HepG2 (cell line): ENCODE measurements around the gene OR8B2. TPM values are rescaled to one million over a fixed set of nuclear protein-coding genes. Genes with fewer than 3 reads are reported as not detected.

Experiments used
- ATAC-seq: fragments of 200-7000 bp; cut with Tn5 transposase; 3 replicates; pipeline ENCODE4 v1.9.1; 2020; ENCODE audit warnings: mild to moderate bottlenecking, moderate library complexity
- BruUV-seq: library from RNA; stranded (reverse); fragments of 400-500 nt; replicated peaks from 2 replicates; lab custom pipeline; 2021; lab: Mats Ljungman, UMichigan
- CTCF ChIA-PET: fragments of 300-600 bp; formaldehyde crosslinking; extraction: SDS; loops from one replicate; lab custom pipeline; 2021; ENCODE audit warnings: low total read pairs, inconsistent platforms, low intra/inter-chr PET ratio; lab: Yijun Ruan, JAX
- POLR2A ChIA-PET: fragments of 350-600 bp; sonication (Branson Sonifier 250); formaldehyde crosslinking; loops from one replicate; lab custom pipeline; 2020; ENCODE audit warnings: antibody characterized with exemption, inconsistent platforms; lab: Yijun Ruan, JAX
- DNase-seq: peaks from one replicate; pipeline ENCODE4 v3.0.0-alpha.2; 2015; ENCODE audit warnings: low spot score
- FAIRE-seq: peaks from 3 replicates; lab custom pipeline; 2011; peaks lifted over from hg19 to GRCh38; lab: Jason Lieb, UNC
- H2AFZ ChIP-seq: one replicate; pipeline ENCODE4 v1.6.1; 2011; ENCODE audit warnings: low read length, inconsistent platforms
- H3K27ac ChIP-seq: fragments of 300-600 bp; 3 replicates; pipeline ENCODE4 v1.8.0; 2011; ENCODE audit warnings: mixed run types, mild to moderate bottlenecking, mixed read lengths, low read length, inconsistent platforms; ENCODE audit not compliant: insufficient read depth; ENCODE audit errors: extremely low read length
- H3K27me3 ChIP-seq, 2 experiments: fragments of 200-600 bp in 1 of 2; 2 replicates in 1 of 2; 3 replicates in 1 of 2; pipeline versions ENCODE4 v1.6.0 to v1.8.0; 2011; ENCODE audit warnings: low read length in 2 of 2, mild to moderate bottlenecking in 2 of 2, moderate library complexity in 2 of 2, inconsistent platforms in 1 of 2; ENCODE audit not compliant: insufficient read depth in 2 of 2, control insufficient read depth in 1 of 2
- H3K36me3 ChIP-seq, 2 experiments: fragments of 200-600 bp in 1 of 2; replicated peaks in 1 of 2; 2 replicates in 1 of 2; 3 replicates in 1 of 2; pipeline versions ENCODE4 v1.5.1 to v1.8.0; 2011; ENCODE audit warnings: low read length in 2 of 2, inconsistent platforms in 1 of 2; ENCODE audit not compliant: insufficient read depth in 2 of 2, control insufficient read depth in 1 of 2
- H3K4me1 ChIP-seq: 2 replicates; pipeline ENCODE4 v1.5.1; 2012; ENCODE audit warnings: low read length, inconsistent platforms; ENCODE audit not compliant: insufficient read depth
- H3K4me2 ChIP-seq: 2 replicates; pipeline ENCODE4 v1.6.0; 2011; ENCODE audit warnings: low read depth, low read length, inconsistent platforms
- H3K4me3 ChIP-seq, 3 experiments: fragments of 200-600 bp in 1 of 3; sonication (generic), shearing (Covaris generic) in 1 of 3; replicated peaks in 1 of 3; 2 replicates each; pipeline ENCODE4 v1.5.1; 2011 to 2016; ENCODE audit warnings: low read length in 3 of 3, inconsistent platforms in 2 of 3, low read depth in 2 of 3, mild to moderate bottlenecking in 2 of 3, control low read depth in 1 of 3, mixed read lengths in 1 of 3; ENCODE audit not compliant: insufficient read depth in 1 of 3
- H3K79me2 ChIP-seq: one replicate; pipeline ENCODE4 v1.6.1; 2011; ENCODE audit warnings: low read length, inconsistent platforms; ENCODE audit not compliant: insufficient read depth
- H3K9ac ChIP-seq: 2 replicates; pipeline ENCODE4 v1.6.0; 2011; ENCODE audit warnings: mild to moderate bottlenecking, low read depth, low read length, inconsistent platforms; ENCODE audit not compliant: insufficient read depth
- H3K9me3 ChIP-seq: 2 replicates; pipeline ENCODE4 v1.5.1; 2012; ENCODE audit warnings: mild to moderate bottlenecking, low read length
- H4K20me1 ChIP-seq: 2 replicates; pipeline ENCODE4 v1.6.0; 2011; ENCODE audit warnings: inconsistent platforms, mild to moderate bottlenecking, low read length, moderate library complexity; ENCODE audit not compliant: insufficient read depth
- ASH2L ChIP-seq: fragments of 300-600, 200-600 bp; sonication (generic); IDR thresholded peaks from 2 replicates; pipeline ENCODE4 v1.7.0; 2017; ENCODE audit warnings: low read depth, mild to moderate bottlenecking, moderate library complexity, mixed read lengths, low read length; ENCODE audit not compliant: insufficient read length
- FOSL1 ChIP-seq: sonication (generic); formaldehyde crosslinking; IDR thresholded peaks from 2 replicates; pipeline ENCODE4 v1.9.0; 2021; ENCODE audit warnings: missing genetic modification reagents, borderline replicate concordance
- GABPB1 ChIP-seq: IDR thresholded peaks from 2 replicates; pipeline ENCODE4 v1.6.1; 2016; ENCODE audit warnings: mild to moderate bottlenecking, missing genetic modification reagents, moderate library complexity, missing compliant biosample characterization
- HHEX ChIP-seq: IDR thresholded peaks from 2 replicates; pipeline ENCODE4 v1.6.1; 2016; ENCODE audit warnings: control low read depth
- SIN3B ChIP-seq: fragments of 150-350 bp; IDR thresholded peaks from 2 replicates; pipeline ENCODE4 v1.6.1; 2014; ENCODE audit warnings: low read length
- ZNF296 ChIP-seq: sonication (generic); formaldehyde crosslinking; conservative IDR thresholded peaks from 2 replicates; pipeline ENCODE4 v1.5.0; 2020; ENCODE audit warnings: mild to moderate bottlenecking, missing genetic modification reagents
- ZNF350 ChIP-seq: sonication (generic); formaldehyde crosslinking; IDR thresholded peaks from 2 replicates; pipeline ENCODE4 v1.4.0; 2020; ENCODE audit warnings: mild to moderate bottlenecking, low read depth, missing genetic modification reagents, borderline replicate concordance
- ZNF782 ChIP-seq: sonication (generic); formaldehyde crosslinking; IDR thresholded peaks from 2 replicates; pipeline ENCODE4 v1.4.0; 2020; ENCODE audit warnings: missing genetic modification reagents, mild to moderate bottlenecking, borderline replicate concordance
- WGBS: methylation state at CpG from one replicate; pipeline ENCODE4 v1.1.6; 2017; ENCODE audit warnings: low lambda C conversion rate; 5-methylcytosine and 5-hydroxymethylcytosine counted together
- in situ Hi-C: cut with HindIII; loops from 2 replicates; pipeline ENCODE4 v1.10.0; 2017; ENCODE audit warnings: low pct_unique_long_range_greater_than_20kb; ENCODE audit not compliant: extremely low pct_ligation_motif_present
- intact Hi-C: fragments of 100-400 bp; cut with micrococcal nuclease; formaldehyde crosslinking; loops from one replicate; pipeline ENCODE4 v1.10.0; 2022; ENCODE audit not compliant: unreplicated experiment
- polyA plus RNA-seq, 8 experiments: library from polyadenylated mRNA; depleted of rRNA in 3 of 8; stranded (reverse) in 7 of 8; unstranded in 1 of 8; fragments of >200 nt; fragmentation: Illumina TruSeq in 4 of 8; extraction: Trizol in 4 of 8; gene quantifications; 2 replicates each; pipeline versions ENCODE4 v1.2.1 to v1.2.3, GENCODE V29; 2011 to 2016; ENCODE audit warnings: low read depth in 4 of 8, missing spikeins in 1 of 8, mixed read lengths in 1 of 8; ENCODE audit not compliant: insufficient read depth in 1 of 8
- total RNA-seq, 5 experiments: library from RNA; depleted of rRNA; stranded (reverse); fragments of >200 nt; fragmentation: Illumina TruSeq; extraction: Trizol; gene quantifications; 2 replicates each; pipeline ENCODE4 v1.2.3, GENCODE V29; 2016; ENCODE audit warnings: low read depth in 1 of 5
- TF ChIP-seq, protein P1 (sequence below): sonication (generic); formaldehyde crosslinking; IDR thresholded peaks from 2 replicates; pipeline ENCODE4 v1.9.0; 2022; ENCODE audit warnings: low read depth, missing genetic modification reagents

OR8B2 gene
- total and polyA plus RNA-seq, 2 of the 13 experiments (the other 11 are each of a cell fraction or from before 2014, with no cell fraction given): not detected

DNA sequence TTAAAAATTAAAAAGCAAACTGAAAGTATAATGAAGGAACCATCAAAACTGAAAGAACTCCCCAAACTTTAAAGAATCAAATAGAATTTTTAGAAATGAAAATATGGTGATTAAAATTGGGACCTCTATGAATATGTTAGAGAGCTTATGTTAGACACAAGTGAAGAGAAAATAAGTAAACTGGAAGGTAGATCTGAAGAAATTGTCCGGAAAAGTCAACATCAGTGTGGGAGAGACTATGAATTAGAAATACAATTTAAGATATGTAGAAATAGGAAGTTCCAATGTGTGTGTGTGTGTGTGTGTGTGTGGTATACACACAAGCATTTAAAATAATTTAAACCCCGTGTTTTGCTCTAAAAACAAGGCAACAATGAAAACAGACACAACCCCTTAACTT lies 45.3 kb upstream of the OR8B2 start:
- H3K9me3 ChIP-seq: peaks cover 9% of the 10 kb centered on the region
- no peaks in the 10 kb centered on the region for H4K20me1 ChIP-seq
- no peak overlapping the region for H3K9ac ChIP-seq
- no peak overlapping the region for H3K4me2 ChIP-seq
- H3K4me3 ChIP-seq: no peak overlapping the region
- POLR2A ChIA-PET: no interaction called here
- CTCF ChIA-PET: no interaction called here
- BruUV-seq: no TSS peak
- H3K4me1 ChIP-seq: no peaks in the 10 kb centered on the region
- no peak for FAIRE-seq
- whole genome bisulfite sequencing: 24% methylated on average over 2 of the region's 2 CpGs
- in situ Hi-C loops (no loop called here), intact Hi-C loops (no loop called here)
- 0 out of 5 replicates have a peak, but pooled peaks cover 0 to 8% of the 10 kb centered on the region in 2 experiments for H3K27me3 ChIP-seq
- no peak overlapping the region for H2AFZ ChIP-seq
- no peaks in the 10 kb centered on the region for H3K36me3 ChIP-seq
- ATAC-seq: no peak
- DNase-seq: no peak
- no peaks in the 10 kb centered on the region for H3K79me2 ChIP-seq
- H3K27ac ChIP-seq: no peak overlapping the region
- TF ChIP-seq SIN3B: no peak
- TF ChIP-seq GABPB1 (CRISPR knock-in tag): no peak
- TF ChIP-seq, protein P1, sequence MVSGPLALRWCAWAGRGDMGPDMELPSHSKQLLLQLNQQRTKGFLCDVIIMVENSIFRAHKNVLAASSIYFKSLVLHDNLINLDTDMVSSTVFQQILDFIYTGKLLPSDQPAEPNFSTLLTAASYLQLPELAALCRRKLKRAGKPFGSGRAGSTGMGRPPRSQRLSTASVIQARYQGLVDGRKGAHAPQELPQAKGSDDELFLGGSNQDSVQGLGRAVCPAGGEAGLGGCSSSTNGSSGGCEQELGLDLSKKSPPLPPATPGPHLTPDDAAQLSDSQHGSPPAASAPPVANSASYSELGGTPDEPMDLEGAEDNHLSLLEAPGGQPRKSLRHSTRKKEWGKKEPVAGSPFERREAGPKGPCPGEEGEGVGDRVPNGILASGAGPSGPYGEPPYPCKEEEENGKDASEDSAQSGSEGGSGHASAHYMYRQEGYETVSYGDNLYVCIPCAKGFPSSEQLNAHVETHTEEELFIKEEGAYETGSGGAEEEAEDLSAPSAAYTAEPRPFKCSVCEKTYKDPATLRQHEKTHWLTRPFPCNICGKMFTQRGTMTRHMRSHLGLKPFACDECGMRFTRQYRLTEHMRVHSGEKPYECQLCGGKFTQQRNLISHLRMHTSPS: no peak
- TF ChIP-seq ZNF296 (CRISPR knock-in tag): no peak
- no peak for TF ChIP-seq ZNF350 (CRISPR knock-in tag)
- TF ChIP-seq ZNF782 (CRISPR knock-in tag): no peak
- no peak for TF ChIP-seq HHEX
- TF ChIP-seq FOSL1 (CRISPR knock-in tag): no peak
- no peak for TF ChIP-seq ASH2L
